Esophagus (tissue), 2 donors: ENCODE results near the gene TADA1. TPM values are rescaled to one million over a fixed set of nuclear protein-coding genes. Genes with fewer than 3 reads are reported as not detected.

ENCODE experiments used
- H3K27ac ChIP-seq, 2 donors: one replicate each; pipeline ENCODE4 v1.5.1; 2013; ENCODE audit warnings: low read depth in 2 of 2, mild to moderate bottlenecking in 2 of 2, inconsistent platforms in 1 of 2, low read length in 1 of 2, moderate library complexity in 1 of 2
- H3K27me3 ChIP-seq, 2 donors: one replicate each; pipeline ENCODE4 v1.6.1; 2013; ENCODE audit warnings: low read length in 2 of 2, control low read depth in 1 of 2, mild to moderate bottlenecking in 1 of 2; ENCODE audit not compliant: insufficient read depth in 2 of 2, control insufficient read depth in 1 of 2
- H3K36me3 ChIP-seq, 2 donors: one replicate each; pipeline ENCODE4 v1.6.1; 2013; ENCODE audit warnings: low read length in 1 of 2; ENCODE audit not compliant: control insufficient read depth in 2 of 2, insufficient read depth in 2 of 2
- H3K4me1 ChIP-seq, 2 donors: one replicate each; pipeline ENCODE4 v1.6.1; 2013; ENCODE audit warnings: low read length in 1 of 2; ENCODE audit not compliant: control insufficient read depth in 2 of 2, insufficient read depth in 2 of 2
- H3K4me3 ChIP-seq, 2 donors: one replicate each; pipeline ENCODE4 v1.5.1; 2013; ENCODE audit warnings: low read length in 2 of 2, mild to moderate bottlenecking in 2 of 2, low read depth in 1 of 2, moderate library complexity in 1 of 2
- H3K9me3 ChIP-seq, 2 donors: one replicate each; pipeline ENCODE4 v1.6.1; 2013; ENCODE audit warnings: mild to moderate bottlenecking in 2 of 2, low read depth in 1 of 2, low read length in 1 of 2, moderate library complexity in 1 of 2; ENCODE audit not compliant: control insufficient read depth in 2 of 2, insufficient read depth in 1 of 2
- WGBS, 2 donors: extraction: QIAGEN DNeasy Blood & Tissue Kit; methylation state at CpG; one replicate each; pipeline ENCODE4 v1.1.7; 2013; 5-methylcytosine and 5-hydroxymethylcytosine counted together
- polyA plus RNA-seq, 2 donors: library from polyadenylated mRNA; stranded (reverse); fragments of 200-250 nt; gene quantifications; one replicate each; pipeline ENCODE4 v1.2.3, GENCODE V29; 2013
- donor health status: healthy with polysubstance abuse.
- donor health status: Bipolar disorder and iron deficiency.

Gene TADA1
- polyA plus RNA-seq, 2 donors: 7.8 to 8.1 TPM

GRCh38 chr1:166876540-166876838 is 425 bp upstream of the TADA1 start:
- Histone ChIP-seq H3K27ac (no peak overlapping the region), H3K9me3 (no peaks in the 10 kb centered on the region), H3K4me1 (peaks cover 0 to 4% of the 10 kb centered on the region in 2 donors), H3K27me3 (no peaks in the 10 kb centered on the region), H3K36me3 (no peaks in the 10 kb centered on the region), H3K4me3 (peak overlapping the region in 1 of 2 donors; percentile 75)
- WGBS, 2 donors: 0 to 1% methylated on average over 7 of the region's 7 CpGs

- peak overlapping the region; percentile 75 to 93 for H3K4me3 ChIP-seq
Measured at GRCh38 chr1:166875302-166875733, 746 bp downstream of the TADA1 start.

GRCh38 chr1:166874464-166874863 is 1.6 kb downstream of the TADA1 start:
- Histone ChIP-seq H3K4me3 (no peak overlapping the region), H3K27me3 (no peaks in the 10 kb centered on the region), H3K4me1 (peaks cover 3 to 4% of the 10 kb centered on the region in 2 donors), H3K9me3 (no peaks in the 10 kb centered on the region), H3K36me3 (no peaks in the 10 kb centered on the region), H3K27ac (no peak overlapping the region)
- WGBS, 2 donors: 88 to 89% methylated on average over 8 of the region's 8 CpGs

More at GRCh38 chr1:166875302-166875733, 746 bp downstream of the TADA1 start:
- 30 to 39% methylated on average over 8 of the region's 8 CpGs for WGBS, 2 donors
- H3K4me1 ChIP-seq: peaks cover 2 to 4% of the 10 kb centered on the region in 2 donors
- no peaks in the 10 kb centered on the region for H3K27me3 ChIP-seq
- H3K27ac ChIP-seq: peak overlapping the region; percentile 96 to 98
- no peaks in the 10 kb centered on the region for H3K36me3 ChIP-seq
- no peaks in the 10 kb centered on the region for H3K9me3 ChIP-seq

GRCh38 chr1:166870584-166870983 is 5.5 kb downstream of the TADA1 start:
- peaks cover 3 to 4% of the 10 kb centered on the region in 2 donors for H3K4me1 ChIP-seq
- WGBS, 2 donors: 89 to 90% methylated on average over 4 of the region's 4 CpGs
- no peaks in the 10 kb centered on the region for H3K9me3 ChIP-seq
- H3K36me3 ChIP-seq: peaks cover 0 to 3% of the 10 kb centered on the region in 2 donors
- H3K27me3 ChIP-seq: no peaks in the 10 kb centered on the region
- H3K27ac ChIP-seq: no peak overlapping the region
- no peak overlapping the region for H3K4me3 ChIP-seq

GRCh38 chr1:166869318-166870099 is 6.6 kb downstream of the TADA1 start:
- whole genome bisulfite sequencing, 2 donors: 61 to 69% methylated on average over 3 of the region's 3 CpGs
- peaks cover 0 to 3% of the 10 kb centered on the region in 2 donors for H3K36me3 ChIP-seq
- H3K27ac ChIP-seq: no peak overlapping the region
- peaks cover 2 to 3% of the 10 kb centered on the region in 2 donors for H3K4me1 ChIP-seq
- H3K4me3 ChIP-seq: no peak overlapping the region
- H3K27me3 ChIP-seq: no peaks in the 10 kb centered on the region
- no peaks in the 10 kb centered on the region for H3K9me3 ChIP-seq

- peaks cover 0 to 6% of the 10 kb centered on the region in 2 donors for H3K36me3 ChIP-seq
- H3K27me3 ChIP-seq: no peaks in the 10 kb centered on the region
- H3K4me1 ChIP-seq: peaks cover 2 to 3% of the 10 kb centered on the region in 2 donors
- no peak overlapping the region for H3K4me3 ChIP-seq
- 88 to 90% methylated on average over 7 of the region's 7 CpGs for WGBS, 2 donors
- no peaks in the 10 kb centered on the region for H3K9me3 ChIP-seq
- H3K27ac ChIP-seq: no peak overlapping the region
Measured at GRCh38 chr1:166868639-166869038, 7.4 kb downstream of the TADA1 start.

- Histone ChIP-seq H3K27ac (no peak overlapping the region), H3K4me1 (peaks cover 0 to 3% of the 10 kb centered on the region in 2 donors), H3K4me3 (no peak overlapping the region), H3K9me3 (no peaks in the 10 kb centered on the region), H3K36me3 (peaks cover 4 to 10% of the 10 kb centered on the region in 2 donors), H3K27me3 (no peaks in the 10 kb centered on the region)
- WGBS, 2 donors: 83 to 85% methylated on average over 5 of the region's 5 CpGs
Measured at GRCh38 chr1:166865926-166866325, 10.1 kb downstream of the TADA1 start.

- H3K9me3 ChIP-seq: no peaks in the 10 kb centered on the region
- no peaks in the 10 kb centered on the region for H3K4me1 ChIP-seq
- 84 to 89% methylated on average over 5 of the region's 5 CpGs for WGBS, 2 donors
- H3K4me3 ChIP-seq: no peak overlapping the region
- H3K27me3 ChIP-seq: no peaks in the 10 kb centered on the region
- peaks cover 9 to 16% of the 10 kb centered on the region in 2 donors for H3K36me3 ChIP-seq
- no peak overlapping the region for H3K27ac ChIP-seq
Measured at GRCh38 chr1:166859597-166859996, 16.5 kb downstream of the TADA1 start.

GRCh38 chr1:166858726-166859419 is 17.2 kb downstream of the TADA1 start:
- WGBS, 2 donors: 89 to 92% methylated on average over 7 of the region's 7 CpGs
- Histone ChIP-seq H3K9me3 (no peaks in the 10 kb centered on the region), H3K36me3 (peaks cover 9 to 16% of the 10 kb centered on the region in 2 donors), H3K4me1 (no peaks in the 10 kb centered on the region), H3K27ac (no peak overlapping the region), H3K27me3 (no peaks in the 10 kb centered on the region), H3K4me3 (no peak overlapping the region)
